Measurements from ENCODE around the gene DOCK9.

Gene DOCK9

GRCh38 chr13:98844021-98844420 lies 133.8 kb downstream of the DOCK9 start:
- DNase-seq, result no peak

GRCh38 chr13:98843482-98843877 lies 134.4 kb downstream of the DOCK9 start:
- H3K4me3 ChIP-seq, result no peak overlapping the region
- H3K27me3 ChIP-seq, result no peaks in the 10 kb centered on the region
- H3K27ac ChIP-seq, result no peak overlapping the region
- peaks cover 8 to 29% (median 23%) of the 10 kb centered on the region in 3 donors for H3K36me3 ChIP-seq
- DNase-seq, result no peak
- H3K4me1 ChIP-seq, result peaks cover 0 to 9% (median 4%) of the 10 kb centered on the region in 4 donors
- no peaks in the 10 kb centered on the region for H3K9me3 ChIP-seq
- no peak for TF ChIP-seq CTCF (IDR thresholded peaks at IDR 0.05)
- intact Hi-C loops (cut with DNase I; ENCODE audit: low total_unique reads), result loop anchor here (10.0 kb wide), 1 partner anchor 191 kb away; no protein-coding TSS in a partner anchor

More at GRCh38 chr13:98844021-98844420, 133.8 kb downstream of the DOCK9 start:
- intact Hi-C loops (cut with DNase I; ENCODE audit: low total_unique reads), result loop anchor here (10.0 kb wide), 1 partner anchor 191 kb away; no protein-coding TSS in a partner anchor
- Histone ChIP-seq H3K36me3 (peaks cover 8 to 32% (median 23%) of the 10 kb centered on the region in 3 donors), H3K9me3 (no peaks in the 10 kb centered on the region), H3K4me1 (peaks cover 0 to 9% (median 4%) of the 10 kb centered on the region in 4 donors), H3K27ac (no peak overlapping the region), H3K27me3 (no peaks in the 10 kb centered on the region), H3K4me3 (no peak overlapping the region)
- TF ChIP-seq CTCF (IDR thresholded peaks at IDR 0.05), result no peak

- peak; percentile 61 to 80 for DNase-seq
- no peak overlapping the region for H3K4me3 ChIP-seq
- H3K27ac ChIP-seq, result no peak overlapping the region
- no peaks in the 10 kb centered on the region for H3K9me3 ChIP-seq
- H3K27me3 ChIP-seq, result no peaks in the 10 kb centered on the region
- peaks cover 8 to 24% (median 23%) of the 10 kb centered on the region in 3 donors for H3K36me3 ChIP-seq
- peaks cover 0 to 9% (median 4%) of the 10 kb centered on the region in 4 donors for H3K4me1 ChIP-seq
- peak; percentile 67 to 83 for TF ChIP-seq CTCF (IDR thresholded peaks at IDR 0.05)
- intact Hi-C loops (cut with DNase I; ENCODE audit: low total_unique reads), result loop anchor here (10.0 kb wide), 1 partner anchor 192 kb away; no protein-coding TSS in a partner anchor
Observed at GRCh38 chr13:98842858-98843481, 134.9 kb downstream of the DOCK9 start.

- DNase-seq, result no peak
- peaks cover 0 to 9% (median 4%) of the 10 kb centered on the region in 4 donors for H3K4me1 ChIP-seq
- intact Hi-C loops (cut with DNase I; ENCODE audit: low total_unique reads), result loop anchor here (10.0 kb wide), 1 partner anchor 193 kb away; no protein-coding TSS in a partner anchor
- H3K27me3 ChIP-seq, result no peaks in the 10 kb centered on the region
- H3K36me3 ChIP-seq, result peaks cover 8 to 27% (median 22%) of the 10 kb centered on the region in 3 donors
- H3K9me3 ChIP-seq, result no peaks in the 10 kb centered on the region
- no peak for TF ChIP-seq CTCF (IDR thresholded peaks at IDR 0.05)
- H3K4me3 ChIP-seq, result no peak overlapping the region
- H3K27ac ChIP-seq, result no peak overlapping the region
Observed at GRCh38 chr13:98842070-98842469, 135.8 kb downstream of the DOCK9 start.

- peak in 1 of 2 donors; percentile 48 for DNase-seq
- intact Hi-C loops (cut with DNase I; ENCODE audit: low total_unique reads), result loop anchor here (10.0 kb wide), 1 partner anchor 195 kb away; no protein-coding TSS in a partner anchor
- peaks cover 0 to 9% (median 4%) of the 10 kb centered on the region in 4 donors for H3K4me1 ChIP-seq
- H3K4me3 ChIP-seq, result no peak overlapping the region
- H3K27ac ChIP-seq, result peak overlapping the region in 1 of 2 donors; percentile 18
- no peaks in the 10 kb centered on the region for H3K27me3 ChIP-seq
- TF ChIP-seq CTCF (IDR thresholded peaks at IDR 0.05), result peak; percentile 73 to 79
- H3K9me3 ChIP-seq, result no peaks in the 10 kb centered on the region
- H3K36me3 ChIP-seq, result peaks cover 0 to 32% (median 12%) of the 10 kb centered on the region in 3 donors
Observed at GRCh38 chr13:98839856-98840769, 137.8 kb downstream of the DOCK9 start.

Measured in tibial artery (tissue), 4 donors.